H9 (cell line): ENCODE results near the gene RHBDD2. TPM values are rescaled to one million over a fixed set of nuclear protein-coding genes. Genes with fewer than 3 reads are reported as not detected.

ENCODE experiments used
- DNase-seq: peaks from one replicate; pipeline ENCODE4 v3.0.0-alpha.2; 2017
- H2AFZ ChIP-seq: one replicate; pipeline ENCODE4 v1.6.1; 2013; ENCODE audit warnings: mild to moderate bottlenecking, low read length, control low read depth, moderate library complexity
- H2AK5ac ChIP-seq: 2 replicates; pipeline ENCODE4 v1.6.1; 2013; ENCODE audit warnings: low read length, control low read depth, mixed read lengths; ENCODE audit not compliant: insufficient read length
- H2BK120ac ChIP-seq: one replicate; pipeline ENCODE4 v1.6.1; 2013; ENCODE audit warnings: low read depth, mild to moderate bottlenecking, low read length, control low read depth, inconsistent platforms; ENCODE audit not compliant: poor library complexity, severe bottlenecking
- H2BK12ac ChIP-seq: 2 replicates; pipeline ENCODE4 v1.6.1; 2013; ENCODE audit warnings: low read length, control low read depth, mixed read lengths, low read depth; ENCODE audit not compliant: insufficient read length
- H2BK15ac ChIP-seq: 2 replicates; pipeline ENCODE4 v1.6.1; 2013; ENCODE audit warnings: low read depth, low read length, control low read depth
- H2BK20ac ChIP-seq: one replicate; pipeline ENCODE4 v1.6.1; 2013; ENCODE audit warnings: low read depth, mild to moderate bottlenecking, low read length, control low read depth, inconsistent platforms; ENCODE audit not compliant: poor library complexity, severe bottlenecking
- H2BK5ac ChIP-seq: 2 replicates; pipeline ENCODE4 v1.6.1; 2013; ENCODE audit warnings: low read length, control low read depth, mixed read lengths; ENCODE audit not compliant: insufficient read length
- H3K14ac ChIP-seq: 2 replicates; pipeline ENCODE4 v1.6.1; 2013; ENCODE audit warnings: low read length, control low read depth; ENCODE audit not compliant: insufficient read depth
- H3K18ac ChIP-seq: 2 replicates; pipeline ENCODE4 v1.6.1; 2013; ENCODE audit warnings: low read depth, mild to moderate bottlenecking, mixed read lengths, low read length, control low read depth; ENCODE audit not compliant: insufficient read length
- H3K23ac ChIP-seq: 2 replicates; pipeline ENCODE4 v1.6.1; 2013; ENCODE audit warnings: low read length, control low read depth, mixed read lengths, low read depth; ENCODE audit not compliant: insufficient read length
- H3K23me2 ChIP-seq: 2 replicates; pipeline ENCODE4 v1.6.1; 2013; ENCODE audit warnings: low read depth, mild to moderate bottlenecking, mixed read lengths, low read length, control low read depth; ENCODE audit not compliant: insufficient read length, poor library complexity, severe bottlenecking
- H3K27ac ChIP-seq: 2 replicates; pipeline ENCODE4 v1.5.1; 2013; ENCODE audit warnings: low read length, control low read depth, mixed read lengths, low read depth; ENCODE audit not compliant: insufficient read length
- H3K27me3 ChIP-seq: 2 replicates; pipeline ENCODE4 v1.6.1; 2013; ENCODE audit warnings: low read length, control low read depth, inconsistent platforms; ENCODE audit not compliant: insufficient read depth
- H3K4ac ChIP-seq: 2 replicates; pipeline ENCODE4 v1.6.1; 2013; ENCODE audit warnings: low read depth, mild to moderate bottlenecking, control low read depth, inconsistent platforms, low read length, moderate library complexity
- H3K4me1 ChIP-seq: 2 replicates; pipeline ENCODE4 v1.6.1; 2013; ENCODE audit warnings: low read length, control low read depth, inconsistent platforms; ENCODE audit not compliant: insufficient read depth
- H3K4me2 ChIP-seq: 2 replicates; pipeline ENCODE4 v1.6.1; 2013; ENCODE audit warnings: low read length, control low read depth, mixed read lengths; ENCODE audit not compliant: insufficient read length, insufficient read depth
- H3K56ac ChIP-seq: 2 replicates; pipeline ENCODE4 v1.6.1; 2013; ENCODE audit warnings: low read depth, mild to moderate bottlenecking, mixed read lengths, low read length, control low read depth; ENCODE audit not compliant: insufficient read length
- H3K79me1 ChIP-seq: 2 replicates; pipeline ENCODE4 v1.6.1; 2013; ENCODE audit warnings: low read depth, mild to moderate bottlenecking, moderate library complexity, low read length, control low read depth, inconsistent platforms; ENCODE audit not compliant: insufficient read depth, poor library complexity, severe bottlenecking
- H3K79me2 ChIP-seq: 2 replicates; pipeline ENCODE4 v1.6.1; 2013; ENCODE audit warnings: low read length, control low read depth, inconsistent platforms; ENCODE audit not compliant: insufficient read depth
- H3K9ac ChIP-seq: 2 replicates; pipeline ENCODE4 v1.6.1; 2013; ENCODE audit warnings: low read length, control low read depth, mixed read lengths; ENCODE audit not compliant: insufficient read length; ENCODE audit errors: extremely low read depth
- H3K9me3 ChIP-seq: one replicate; pipeline ENCODE4 v1.6.1; 2013; ENCODE audit warnings: low read depth, low read length, inconsistent platforms; ENCODE audit not compliant: control insufficient read depth
- H3T11ph ChIP-seq: one replicate; pipeline ENCODE4 v1.6.1; 2013; ENCODE audit warnings: mild to moderate bottlenecking, low read length, control low read depth, inconsistent platforms
- H4K20me1 ChIP-seq: one replicate; pipeline ENCODE4 v1.6.1; 2013; ENCODE audit not compliant: control insufficient read depth, insufficient read length, insufficient read depth
- H4K5ac ChIP-seq: 2 replicates; pipeline ENCODE4 v1.6.1; 2013; ENCODE audit warnings: low read depth, mild to moderate bottlenecking, mixed read lengths, low read length, control low read depth; ENCODE audit not compliant: insufficient read length
- H4K8ac ChIP-seq: replicated peaks from 2 replicates; pipeline ENCODE4 v1.6.1; 2013; ENCODE audit warnings: low read length, control low read depth, mixed read lengths, low read depth; ENCODE audit not compliant: insufficient read length
- H4K91ac ChIP-seq: 2 replicates; pipeline ENCODE4 v1.6.1; 2013; ENCODE audit warnings: low read depth, mild to moderate bottlenecking, moderate library complexity, mixed read lengths, low read length, control low read depth; ENCODE audit not compliant: insufficient read length
- H3K27ac Mint-ChIP-seq, 3 experiments: 2 replicates in 2 of 3; 3 replicates in 1 of 3; pipeline ENCODE4 v1.8.0; 2020 to 2021; ENCODE audit warnings: mixed read lengths in 3 of 3, mild to moderate bottlenecking in 1 of 3, moderate library complexity in 1 of 3
- H3K27me3 Mint-ChIP-seq: 2 replicates; pipeline ENCODE4 v1.8.0; 2021; ENCODE audit warnings: low read depth, mild to moderate bottlenecking, moderate library complexity, mixed read lengths
- H3K36me3 Mint-ChIP-seq, 3 experiments: 2 replicates in 2 of 3; 3 replicates in 1 of 3; pipeline ENCODE4 v1.8.0; 2020 to 2021; ENCODE audit warnings: low read depth in 3 of 3, mixed read lengths in 3 of 3; ENCODE audit not compliant: insufficient read depth in 1 of 3
- H3K4me1 Mint-ChIP-seq, 2 experiments: 2 replicates each; pipeline ENCODE4 v1.8.0; 2020; ENCODE audit warnings: mixed read lengths in 2 of 2
- H3K4me3 Mint-ChIP-seq, 2 experiments: 2 replicates in 1 of 2; 3 replicates in 1 of 2; pipeline ENCODE4 v1.8.0; 2020 to 2021; ENCODE audit warnings: mild to moderate bottlenecking in 2 of 2, mixed read lengths in 2 of 2, moderate library complexity in 1 of 2
- H3K9me3 Mint-ChIP-seq, 2 experiments: 2 replicates in 1 of 2; 3 replicates in 1 of 2; pipeline ENCODE4 v1.8.0; 2020; ENCODE audit warnings: mild to moderate bottlenecking in 2 of 2, mixed read lengths in 2 of 2, moderate library complexity in 1 of 2
- WGBS: extraction: QIAGEN DNeasy Blood & Tissue Kit; methylation state at CpG from one replicate; pipeline ENCODE4 v1.1.7; 2013; ENCODE audit warnings: missing lambda C conversion rate, low lambda C conversion rate, mixed read lengths; ENCODE audit not compliant: insufficient read length; ENCODE audit errors: extremely low coverage; 5-methylcytosine and 5-hydroxymethylcytosine counted together
- total RNA-seq: library from RNA; stranded (reverse); gene quantifications from 2 replicates; pipeline ENCODE4 v1.2.1, GENCODE V29; 2021
- TF ChIP-seq, protein P1 (sequence below): fragments of 200-600 bp; sonication (generic); conservative IDR thresholded peaks from 3 replicates; pipeline ENCODE4 v1.8.0; 2021; ENCODE audit warnings: antibody characterized with exemption, mild to moderate bottlenecking

The RHBDD2 gene
- total RNA-seq, 1 experiment from 2014 or later: 30.0 TPM

DNA sequence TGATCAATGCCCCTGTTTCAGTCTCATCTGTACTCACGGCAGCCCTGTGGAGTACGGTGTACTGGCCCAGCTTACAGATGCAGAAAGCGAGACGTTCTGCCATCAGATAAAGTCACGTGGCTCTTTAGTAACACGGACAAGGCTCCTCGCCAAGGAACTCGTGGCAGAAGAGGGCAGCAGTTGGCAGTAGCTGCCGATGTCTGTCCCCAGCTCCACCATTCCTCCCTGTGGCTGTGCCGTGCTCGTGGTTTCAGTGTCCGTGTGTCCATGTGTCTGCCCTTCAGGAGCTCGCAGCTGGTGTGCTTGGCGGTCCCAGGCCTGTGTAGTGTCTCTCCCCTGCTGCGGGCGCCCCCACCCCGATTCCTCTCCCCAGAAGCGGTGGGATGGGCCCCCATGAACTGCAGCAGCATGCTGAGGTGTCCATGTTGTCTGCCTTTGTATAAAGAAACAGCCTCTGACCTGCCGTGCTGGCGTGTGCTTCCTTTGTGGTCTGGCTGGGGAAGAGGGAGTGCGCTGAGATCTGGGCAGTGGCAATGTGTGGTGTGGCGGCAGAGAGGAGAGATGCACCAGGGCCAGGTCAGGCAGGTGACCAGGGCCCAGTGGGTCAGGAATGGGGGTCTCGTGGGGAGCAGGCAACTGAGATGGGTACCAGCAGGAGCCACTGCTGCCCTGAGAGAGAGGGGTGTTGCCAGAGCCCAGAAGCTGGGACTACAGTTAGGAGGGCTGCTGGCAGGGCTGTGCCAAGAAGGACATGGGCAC is 9.8 kb downstream of the RHBDD2 start:
- Histone ChIP-seq H3K4me1 (no peaks in the 10 kb centered on the region), H2BK120ac (no peak overlapping the region), H3K79me2 (no peaks in the 10 kb centered on the region), H4K91ac (no peak overlapping the region), H3K56ac (no peak overlapping the region), H2BK15ac (0 out of 2 replicates have a peak overlapping the region, but pooled peaks have one; percentile 5), H3K9me3 (no peaks in the 10 kb centered on the region), H4K20me1 (no peaks in the 10 kb centered on the region), H3K79me1 (no peaks in the 10 kb centered on the region), H3K27ac (no peak overlapping the region), H2BK12ac (no peak overlapping the region), H2BK20ac (no peak overlapping the region), H3K9ac (no peak overlapping the region), H3K27me3 (no peaks in the 10 kb centered on the region), H2BK5ac (no peak overlapping the region), H2AFZ (no peak overlapping the region), H2AK5ac (no peak overlapping the region), H4K5ac (no peak overlapping the region), H3K23ac (no peak overlapping the region), H3T11ph (no peak overlapping the region), H3K4ac (no peak overlapping the region), H3K18ac (no peak overlapping the region), H4K8ac (no peak overlapping the region), H3K4me2 (no peak overlapping the region), H3K23me2 (no peaks in the 10 kb centered on the region), H3K14ac (no peak overlapping the region)
- Mint-ChIP-seq H3K27ac (peak overlapping the region in 1 of 3 experiments; percentile 9; a peak in 2 of 7 replicates), H3K4me1 (peaks cover 2 to 3% of the 10 kb centered on the region in 2 experiments; a peak in 2 of 4 replicates), H3K36me3 (peaks cover 34 to 51% (median 47%) of the 10 kb centered on the region in 3 experiments), H3K4me3 (no peak overlapping the region), H3K27me3 (no peaks in the 10 kb centered on the region; the same call in 1 of the 2 replicates), H3K9me3 (no peaks in the 10 kb centered on the region)
- TF ChIP-seq, protein P1, sequence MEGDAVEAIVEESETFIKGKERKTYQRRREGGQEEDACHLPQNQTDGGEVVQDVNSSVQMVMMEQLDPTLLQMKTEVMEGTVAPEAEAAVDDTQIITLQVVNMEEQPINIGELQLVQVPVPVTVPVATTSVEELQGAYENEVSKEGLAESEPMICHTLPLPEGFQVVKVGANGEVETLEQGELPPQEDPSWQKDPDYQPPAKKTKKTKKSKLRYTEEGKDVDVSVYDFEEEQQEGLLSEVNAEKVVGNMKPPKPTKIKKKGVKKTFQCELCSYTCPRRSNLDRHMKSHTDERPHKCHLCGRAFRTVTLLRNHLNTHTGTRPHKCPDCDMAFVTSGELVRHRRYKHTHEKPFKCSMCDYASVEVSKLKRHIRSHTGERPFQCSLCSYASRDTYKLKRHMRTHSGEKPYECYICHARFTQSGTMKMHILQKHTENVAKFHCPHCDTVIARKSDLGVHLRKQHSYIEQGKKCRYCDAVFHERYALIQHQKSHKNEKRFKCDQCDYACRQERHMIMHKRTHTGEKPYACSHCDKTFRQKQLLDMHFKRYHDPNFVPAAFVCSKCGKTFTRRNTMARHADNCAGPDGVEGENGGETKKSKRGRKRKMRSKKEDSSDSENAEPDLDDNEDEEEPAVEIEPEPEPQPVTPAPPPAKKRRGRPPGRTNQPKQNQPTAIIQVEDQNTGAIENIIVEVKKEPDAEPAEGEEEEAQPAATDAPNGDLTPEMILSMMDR: no peak
- no CpG with 5 or more reads among the region's 23 CpGs for WGBS
- DNase-seq: no peak
